SU-DHL-6 (cell line): ENCODE data around the gene KIF3B.

Experiments
- H2AFZ ChIP-seq: fragments of 200-600 bp; sonication (generic); 2 replicates; pipeline ENCODE4 v1.6.1; 2014; ENCODE audit warnings: low read depth, mild to moderate bottlenecking, moderate library complexity, mixed read lengths, antibody characterized with exemption, low read length; ENCODE audit not compliant: severe bottlenecking
- H3F3A ChIP-seq: fragments of 200-600 bp; shearing (Covaris generic); 2 replicates; pipeline ENCODE4 v1.6.0; 2016; ENCODE audit warnings: antibody characterized with exemption, mild to moderate bottlenecking; ENCODE audit not compliant: insufficient read depth
- H3K27ac ChIP-seq: fragments of 200-600 bp; sonication (generic); 2 replicates; pipeline ENCODE4 v1.5.1; 2016; ENCODE audit warnings: low read depth, mild to moderate bottlenecking, low read length, moderate library complexity, mixed read lengths
- H3K27me3 ChIP-seq: fragments of 200-600 bp; sonication (generic), shearing (Covaris generic); 2 replicates; pipeline ENCODE4 v1.6.0; 2014; ENCODE audit warnings: mild to moderate bottlenecking, low read length
- H3K36me3 ChIP-seq: fragments of 200-600 bp; sonication (generic); 2 replicates; pipeline ENCODE4 v1.6.1; 2014; ENCODE audit warnings: mild to moderate bottlenecking, low read length, mixed read lengths
- H3K4me2 ChIP-seq: fragments of 300-600, 200-600 bp; shearing (Covaris generic), sonication (generic); 2 replicates; pipeline ENCODE4 v1.6.0; 2014; ENCODE audit warnings: low read length, low read depth, mild to moderate bottlenecking; ENCODE audit not compliant: poor library complexity, severe bottlenecking
- H3K4me3 ChIP-seq: fragments of 200-600 bp; sonication (generic); 2 replicates; pipeline ENCODE4 v1.5.1; 2014; ENCODE audit warnings: antibody characterized with exemption, low read length, mild to moderate bottlenecking, mixed read lengths; ENCODE audit not compliant: insufficient read depth, poor library complexity, severe bottlenecking
- H3K79me2 ChIP-seq: fragments of 200-600 bp; sonication (generic); 2 replicates; pipeline ENCODE4 v1.6.1; 2014; ENCODE audit warnings: mild to moderate bottlenecking, low read length, moderate library complexity; ENCODE audit not compliant: insufficient read depth
- H3K9ac ChIP-seq: fragments of 200-600 bp; sonication (generic); 2 replicates; pipeline ENCODE4 v1.7.0; 2014; ENCODE audit warnings: mild to moderate bottlenecking, low read length
- H3K9me2 ChIP-seq: fragments of 200-600 bp; sonication (generic); replicated peaks from 2 replicates; pipeline ENCODE4 v1.6.1; 2014; ENCODE audit warnings: low read length; ENCODE audit not compliant: insufficient read depth
- H3K9me3 ChIP-seq: fragments of 200-600 bp; sonication (generic); 2 replicates; pipeline ENCODE4 v1.6.1; 2014; ENCODE audit warnings: low read length, mixed read lengths; ENCODE audit not compliant: insufficient read depth
- H4K20me1 ChIP-seq: fragments of 200-600 bp; sonication (generic); 2 replicates; pipeline ENCODE4 v1.6.1; 2014; ENCODE audit warnings: low read depth, mild to moderate bottlenecking, antibody characterized with exemption, low read length, moderate library complexity, mixed read lengths
- CTCF ChIP-seq: fragments of 200-600 bp; sonication (generic); IDR thresholded peaks from one replicate; pipeline ENCODE4 v1.5.1; 2017; ENCODE audit warnings: antibody characterized with exemption, mild to moderate bottlenecking, low read length, moderate library complexity; ENCODE audit not compliant: insufficient read depth, poor library complexity, severe bottlenecking
- EZH2phosphoT487 ChIP-seq: fragments of 200-600 bp; sonication (generic), shearing (Covaris generic); conservative IDR thresholded peaks from 2 replicates; pipeline ENCODE4 v1.6.1; 2018; ENCODE audit warnings: mild to moderate bottlenecking, antibody characterized with exemption, low read length, moderate library complexity, mixed read lengths

The KIF3B gene

GRCh38 chr20:32357375-32357868 lies 80.0 kb downstream of the KIF3B start:
- Histone ChIP-seq H4K20me1 (no peaks in the 10 kb centered on the region; the same call in 1 of the 2 replicates), H3K79me2 (peaks cover 38% of the 10 kb centered on the region), H3K9me2 (no peaks in the 10 kb centered on the region), H3K9ac (peak overlapping the region; percentile 90), H3K9me3 (no peaks in the 10 kb centered on the region), H3F3A (peaks cover 45% of the 10 kb centered on the region), H3K36me3 (peaks cover 4% of the 10 kb centered on the region; the same call in 1 of the 2 replicates), H3K4me3 (peak overlapping the region; percentile 89), H3K27ac (peak overlapping the region; percentile 85), H3K4me2 (peak overlapping the region; percentile 96), H2AFZ (peak overlapping the region; percentile 70), H3K27me3 (no peaks in the 10 kb centered on the region)
- no peak for TF ChIP-seq CTCF
- TF ChIP-seq EZH2phosphoT487 = no peak

GRCh38 chr20:32357869-32358631 lies 80.6 kb downstream of the KIF3B start, which contains the start of gene ASXL1:
Gene ASXL1 (plus strand): TSS chr20:32358331. CDS start chr20:32358776, 445 bp downstream.
- Histone ChIP-seq H3K4me2 (peak within 1 kb of the TSS; percentile 96), H3K27ac (peak within 1 kb of the TSS; percentile 85)

GRCh38 chr20:32358632-32358882 lies 81.1 kb downstream of the KIF3B start:
- H3K4me2 ChIP-seq = peak overlapping the region; percentile 83
- no peaks in the 10 kb centered on the region; the same call in 1 of the 2 replicates for H4K20me1 ChIP-seq
- H3F3A ChIP-seq = peaks cover 54% of the 10 kb centered on the region
- H2AFZ ChIP-seq = no peak overlapping the region
- peak overlapping the region; percentile 90 for H3K9ac ChIP-seq
- H3K79me2 ChIP-seq = peaks cover 50% of the 10 kb centered on the region
- H3K27ac ChIP-seq = peak overlapping the region; percentile 85
- H3K27me3 ChIP-seq = no peaks in the 10 kb centered on the region
- no peak for TF ChIP-seq CTCF
- TF ChIP-seq EZH2phosphoT487 = no peak
- H3K36me3 ChIP-seq = peaks cover 4% of the 10 kb centered on the region; the same call in 1 of the 2 replicates
- H3K4me3 ChIP-seq = peak overlapping the region; percentile 89
- no peaks in the 10 kb centered on the region for H3K9me2 ChIP-seq
- no peaks in the 10 kb centered on the region for H3K9me3 ChIP-seq

More at GRCh38 chr20:32357869-32358631, 80.6 kb downstream of the KIF3B start, which contains the start of gene ASXL1:
- Histone ChIP-seq H3K36me3 (peaks cover 4% of the 10 kb centered on the region; the same call in 1 of the 2 replicates), H3F3A (peaks cover 51% of the 10 kb centered on the region), H3K9ac (peak within 1 kb of the TSS; percentile 90), H3K27me3 (no peaks in the 10 kb centered on the region), H4K20me1 (no peaks in the 10 kb centered on the region; the same call in 1 of the 2 replicates), H3K79me2 (peaks cover 45% of the 10 kb centered on the region), H3K9me2 (no peaks in the 10 kb centered on the region), H3K4me3 (peak within 1 kb of the TSS; percentile 89), H3K9me3 (no peaks in the 10 kb centered on the region), H2AFZ (peak within 1 kb of the TSS; percentile 84)
- TF ChIP-seq EZH2phosphoT487 = no peak
- TF ChIP-seq CTCF = no peak
